Measurements from ENCODE around the gene TAGLN2. TPM values are rescaled to one million over a fixed set of nuclear protein-coding genes. Genes with fewer than 3 reads are reported as not detected.

Gene TAGLN2
- total RNA-seq, 1 donor from 2014 or later = 442 TPM

DNA sequence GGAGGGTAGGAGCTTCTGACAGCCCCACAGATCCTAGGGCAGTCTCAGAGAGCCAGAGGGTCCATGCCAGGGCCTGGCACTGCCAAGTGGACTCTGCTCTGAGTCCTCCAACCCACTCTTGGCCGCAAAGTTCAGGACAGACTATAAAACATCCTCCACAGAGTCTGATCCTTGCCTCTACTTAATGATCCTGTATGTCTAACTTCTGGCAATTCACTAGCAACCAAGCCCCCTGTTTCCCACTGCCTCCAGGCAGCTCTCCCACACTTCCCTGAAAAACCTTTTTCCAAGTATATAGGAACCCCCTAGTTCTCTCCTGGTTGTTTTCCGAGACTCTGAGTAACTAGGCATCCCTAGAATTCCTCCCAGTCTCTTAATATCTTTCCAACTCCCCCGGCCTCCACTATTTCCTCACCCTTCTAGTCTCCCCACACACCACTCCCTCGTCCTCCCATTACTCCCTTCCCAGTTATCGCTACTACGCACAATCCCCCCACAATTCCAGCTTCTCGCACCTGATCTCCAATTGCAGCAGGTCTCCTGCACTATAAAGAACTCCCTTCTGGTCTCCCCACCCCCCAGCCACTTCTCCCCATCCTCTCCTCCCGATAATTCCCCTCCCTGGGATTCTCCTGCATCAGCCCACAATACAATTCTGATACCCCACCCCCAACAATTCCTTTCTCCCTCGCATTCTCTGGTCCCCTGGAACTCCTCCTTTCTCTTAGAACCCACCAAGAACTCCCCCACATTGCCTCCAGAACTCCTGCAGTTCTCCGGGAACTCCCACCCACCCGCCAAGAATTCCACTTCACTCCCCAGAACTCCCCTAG is 19.5 kb upstream of the TAGLN2 start:
- no peaks in the 10 kb centered on the region for H3K36me3 Mint-ChIP-seq (ENCODE audit: low read depth)
- no peaks in the 10 kb centered on the region for H3K9me3 Mint-ChIP-seq

DNA sequence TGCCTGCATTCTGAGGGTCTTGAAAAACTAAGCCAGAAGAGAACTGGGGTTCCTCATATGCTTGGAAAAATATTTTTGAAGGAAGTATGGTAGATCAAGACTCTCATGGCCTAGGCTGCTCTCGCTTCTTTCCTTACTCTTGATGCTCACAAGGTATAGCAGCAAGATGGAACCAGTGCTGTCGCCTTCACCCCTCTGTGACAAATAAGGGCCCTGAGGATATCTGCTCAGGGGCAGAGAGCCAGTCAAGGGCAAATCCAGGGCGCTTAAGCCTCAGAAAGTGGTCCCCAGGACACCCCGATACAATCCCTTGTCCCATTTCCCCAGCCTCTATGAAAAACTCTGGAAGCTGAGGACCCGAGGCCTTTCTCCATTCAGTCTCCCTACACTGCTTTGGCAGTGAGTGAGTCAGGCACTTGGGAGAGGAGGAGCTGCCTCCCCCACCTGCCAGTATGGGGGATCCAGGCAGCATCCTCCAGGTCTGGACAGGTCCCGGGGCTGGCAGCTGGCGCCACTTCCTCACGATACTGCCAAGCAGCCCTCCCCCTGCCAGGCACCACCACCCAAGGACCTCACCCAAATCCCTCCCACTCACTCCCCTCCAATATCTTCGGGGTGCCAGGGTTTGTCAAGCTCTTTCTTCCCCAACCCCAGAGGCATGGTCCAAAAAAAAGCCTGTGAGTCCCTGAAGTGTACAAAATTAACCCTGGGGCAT is 18.8 kb upstream of the TAGLN2 start:
- Mint-ChIP-seq H3K4me1 (ENCODE audit: low read depth) (peaks cover 5% of the 10 kb centered on the region), H3K36me3 (ENCODE audit: low read depth) (no peaks in the 10 kb centered on the region), H3K27me3 (ENCODE audit: insufficient read depth) (peaks cover 48% of the 10 kb centered on the region), H3K4me3 (no peak overlapping the region), H3K27ac (no peak overlapping the region), H3K9me3 (no peaks in the 10 kb centered on the region)
- DNase-seq (ENCODE audit: low spot score) = no peak
- intact Hi-C loops (cut with micrococcal nuclease) = no loop called here

More for the DNA sequence above, 19.5 kb upstream of the TAGLN2 start:
- no peak for DNase-seq (ENCODE audit: low spot score)
- no peak overlapping the region for H3K27ac Mint-ChIP-seq
- no peak overlapping the region for H3K4me3 Mint-ChIP-seq
- intact Hi-C loops (cut with micrococcal nuclease) = no loop called here
- peaks cover 5% of the 10 kb centered on the region for H3K4me1 Mint-ChIP-seq (ENCODE audit: low read depth)
- H3K27me3 Mint-ChIP-seq (ENCODE audit: insufficient read depth) = peaks cover 53% of the 10 kb centered on the region

DNA sequence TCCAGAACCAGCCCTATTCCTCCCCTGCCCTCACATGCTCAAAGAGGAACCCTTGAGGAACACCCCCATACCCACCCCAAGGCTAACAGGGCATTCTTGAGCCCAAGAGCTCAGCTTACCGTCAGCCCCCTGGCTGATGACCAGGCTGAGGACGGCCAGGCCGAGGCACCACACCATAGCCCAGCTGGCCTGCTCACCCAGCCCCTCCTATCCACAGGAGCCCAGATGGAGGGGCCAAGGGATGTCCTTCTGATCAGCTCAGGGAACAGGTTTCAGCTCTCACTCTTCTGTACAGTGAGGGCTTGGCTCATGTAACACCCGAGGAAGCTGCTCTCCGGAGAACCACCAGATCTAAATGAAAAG is 18.0 kb upstream of the TAGLN2 start:
- peaks cover 47% of the 10 kb centered on the region for H3K27me3 Mint-ChIP-seq (ENCODE audit: insufficient read depth)

DNA sequence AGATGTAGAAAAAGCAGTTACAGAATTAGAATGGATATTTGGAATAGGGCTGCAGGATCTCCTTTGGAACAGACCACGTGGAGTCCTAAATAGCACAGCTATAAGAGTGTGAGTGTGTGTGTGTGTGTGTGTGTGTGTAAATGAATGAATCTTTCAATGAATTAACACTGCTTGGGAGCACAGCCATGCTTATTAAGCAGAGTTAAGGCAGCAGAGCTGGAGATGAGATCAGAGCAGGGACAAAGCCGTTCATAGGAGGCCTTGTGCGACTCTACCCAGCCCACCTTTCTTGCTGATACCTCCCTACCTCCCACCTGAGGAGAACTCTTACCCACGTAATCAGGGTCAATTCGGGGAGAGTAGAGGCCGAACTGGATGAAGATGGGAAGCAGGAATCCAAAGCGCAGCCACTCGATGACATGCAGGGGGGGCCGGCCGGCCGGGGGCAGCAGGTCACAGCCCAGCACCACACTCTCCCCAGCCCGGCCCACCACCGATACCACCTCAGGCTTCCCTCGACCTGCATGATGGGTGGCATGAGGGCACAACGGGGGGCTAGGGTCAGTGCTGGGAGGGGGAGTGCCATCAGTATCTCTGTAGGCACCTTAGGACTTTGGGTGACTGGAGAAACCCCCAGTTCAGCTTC is 17.4 kb upstream of the TAGLN2 start:
- no peak overlapping the region for H3K4me3 Mint-ChIP-seq
- H3K9me3 Mint-ChIP-seq = no peaks in the 10 kb centered on the region
- DNase-seq (ENCODE audit: low spot score) = no peak
- no peak overlapping the region for H3K27ac Mint-ChIP-seq
- peaks cover 46% of the 10 kb centered on the region for H3K27me3 Mint-ChIP-seq (ENCODE audit: insufficient read depth)
- H3K4me1 Mint-ChIP-seq (ENCODE audit: low read depth) = peaks cover 14% of the 10 kb centered on the region
- intact Hi-C loops (cut with micrococcal nuclease) = no loop called here
- no peaks in the 10 kb centered on the region for H3K36me3 Mint-ChIP-seq (ENCODE audit: low read depth)

More for the DNA sequence above, 18.0 kb upstream of the TAGLN2 start:
- intact Hi-C loops (cut with micrococcal nuclease) = no loop called here
- H3K27ac Mint-ChIP-seq = no peak overlapping the region
- H3K36me3 Mint-ChIP-seq (ENCODE audit: low read depth) = no peaks in the 10 kb centered on the region
- H3K4me1 Mint-ChIP-seq (ENCODE audit: low read depth) = peaks cover 9% of the 10 kb centered on the region
- no peak for DNase-seq (ENCODE audit: low spot score)
- no peak overlapping the region for H3K4me3 Mint-ChIP-seq
- no peaks in the 10 kb centered on the region for H3K9me3 Mint-ChIP-seq

DNA sequence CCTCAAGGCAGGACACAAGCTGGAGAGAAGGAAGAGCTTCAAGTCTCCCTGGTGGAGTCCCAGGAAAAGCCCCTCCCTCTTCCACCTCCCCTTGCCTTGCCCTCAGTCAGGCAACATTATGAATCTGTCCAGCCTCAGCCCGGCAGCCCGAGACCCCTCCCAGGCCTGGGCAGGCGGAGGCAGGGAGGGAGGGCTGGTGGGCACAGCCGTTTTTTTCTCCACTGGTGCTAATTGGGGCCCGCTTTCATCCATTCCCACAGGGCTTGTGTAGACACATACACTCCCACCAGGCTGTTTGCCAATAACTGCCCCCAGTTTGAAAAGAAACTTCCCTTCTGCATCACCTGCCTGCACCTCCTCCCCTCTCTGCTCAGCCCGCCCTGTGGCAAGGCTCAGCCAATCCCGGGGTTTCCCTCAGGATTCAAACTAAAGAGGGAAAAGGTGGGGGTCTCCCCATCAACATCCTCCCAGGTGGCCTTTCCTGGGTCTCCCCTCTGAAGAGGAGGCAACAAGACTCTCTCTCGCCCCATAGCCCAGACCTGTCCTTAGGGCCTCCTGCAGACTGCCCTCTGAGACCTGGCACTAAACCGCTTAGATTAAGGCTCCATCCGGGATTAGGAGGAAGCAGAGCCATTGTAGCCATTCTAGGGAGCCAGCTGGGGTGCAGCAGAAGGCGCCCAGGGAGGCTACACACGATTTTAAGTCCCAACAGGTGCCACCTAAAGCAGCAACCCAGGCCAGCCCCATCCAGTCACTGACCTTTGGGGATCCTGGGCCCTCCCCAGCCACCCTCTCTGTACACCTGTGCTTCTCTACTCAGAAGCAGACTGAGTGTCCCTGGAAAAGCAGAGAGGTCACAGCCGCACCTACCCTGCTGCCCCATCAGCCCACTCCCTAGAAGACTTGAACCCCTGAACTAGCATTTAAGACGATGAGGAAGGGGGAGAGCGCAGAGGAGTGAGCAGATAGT is 16.6 kb upstream of the TAGLN2 start:
- no peak overlapping the region for H3K27ac Mint-ChIP-seq

DNA sequence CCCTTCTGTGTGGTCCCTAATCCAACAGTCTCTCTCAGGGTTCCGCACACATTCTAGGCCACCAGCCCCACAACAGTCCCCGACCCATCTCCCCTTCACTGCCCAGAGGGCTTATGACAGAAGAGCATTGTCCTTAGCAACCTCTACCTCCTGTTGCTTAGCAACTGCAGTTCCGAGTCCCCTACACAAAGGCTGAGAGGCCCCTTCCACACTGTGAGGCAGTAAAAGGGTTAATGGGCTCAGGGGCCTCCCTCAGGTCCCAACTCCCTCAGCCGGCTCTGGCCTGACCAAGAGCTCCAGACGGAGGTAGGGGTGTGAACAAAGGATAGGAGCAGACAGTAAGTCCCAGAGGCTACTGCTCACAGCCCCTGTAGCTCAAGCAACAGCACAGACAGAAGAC is 15.8 kb upstream of the TAGLN2 start:
- intact Hi-C loops (cut with micrococcal nuclease) = no loop called here
- Mint-ChIP-seq H3K9me3 (no peaks in the 10 kb centered on the region), H3K36me3 (ENCODE audit: low read depth) (no peaks in the 10 kb centered on the region), H3K4me1 (ENCODE audit: low read depth) (peaks cover 14% of the 10 kb centered on the region), H3K4me3 (no peak overlapping the region), H3K27ac (no peak overlapping the region), H3K27me3 (ENCODE audit: insufficient read depth) (peaks cover 36% of the 10 kb centered on the region)
- DNase-seq (ENCODE audit: low spot score) = no peak

More for the DNA sequence above, 16.6 kb upstream of the TAGLN2 start:
- Mint-ChIP-seq H3K4me3 (no peak overlapping the region), H3K4me1 (ENCODE audit: low read depth) (peaks cover 14% of the 10 kb centered on the region), H3K36me3 (ENCODE audit: low read depth) (no peaks in the 10 kb centered on the region), H3K9me3 (no peaks in the 10 kb centered on the region), H3K27me3 (ENCODE audit: insufficient read depth) (peaks cover 40% of the 10 kb centered on the region)
- intact Hi-C loops (cut with micrococcal nuclease) = no loop called here
- DNase-seq (ENCODE audit: low spot score) = no peak

DNA sequence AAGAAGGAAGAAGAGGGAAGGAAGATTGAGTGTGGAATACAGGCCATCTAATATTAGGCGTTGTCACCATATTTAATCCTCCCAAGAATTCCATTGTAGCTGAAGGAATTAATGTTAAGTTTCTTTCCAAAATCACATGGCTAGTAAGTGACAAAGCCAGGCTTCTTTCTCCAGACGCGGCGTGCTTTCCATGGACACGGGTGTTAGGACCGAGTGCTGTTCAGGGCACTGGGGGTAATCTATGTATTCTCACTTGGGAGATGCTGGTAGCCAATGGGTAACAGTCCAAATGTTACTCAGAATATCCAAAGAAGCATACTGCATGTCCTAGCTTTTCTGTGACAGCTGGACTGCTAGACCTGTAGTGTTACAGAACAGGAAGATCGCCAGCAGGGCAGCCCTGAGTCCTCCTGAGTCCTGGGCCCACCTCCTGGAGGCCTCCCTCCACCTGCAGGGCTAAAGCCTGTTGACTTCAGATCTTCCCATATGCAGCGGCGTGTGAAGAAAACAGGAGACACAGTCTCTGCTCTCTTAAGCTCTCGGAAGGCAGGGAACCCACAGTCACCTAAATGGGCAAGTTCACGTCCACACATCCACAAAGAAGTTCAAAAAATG is 14.8 kb upstream of the TAGLN2 start:
- no peaks in the 10 kb centered on the region for H3K9me3 Mint-ChIP-seq
- peaks cover 35% of the 10 kb centered on the region for H3K27me3 Mint-ChIP-seq (ENCODE audit: insufficient read depth)
- intact Hi-C loops (cut with micrococcal nuclease) = no loop called here
- H3K27ac Mint-ChIP-seq = no peak overlapping the region
- peaks cover 11% of the 10 kb centered on the region for H3K4me1 Mint-ChIP-seq (ENCODE audit: low read depth)
- H3K36me3 Mint-ChIP-seq (ENCODE audit: low read depth) = no peaks in the 10 kb centered on the region
- no peak overlapping the region for H3K4me3 Mint-ChIP-seq
- no peak for DNase-seq (ENCODE audit: low spot score)

DNA sequence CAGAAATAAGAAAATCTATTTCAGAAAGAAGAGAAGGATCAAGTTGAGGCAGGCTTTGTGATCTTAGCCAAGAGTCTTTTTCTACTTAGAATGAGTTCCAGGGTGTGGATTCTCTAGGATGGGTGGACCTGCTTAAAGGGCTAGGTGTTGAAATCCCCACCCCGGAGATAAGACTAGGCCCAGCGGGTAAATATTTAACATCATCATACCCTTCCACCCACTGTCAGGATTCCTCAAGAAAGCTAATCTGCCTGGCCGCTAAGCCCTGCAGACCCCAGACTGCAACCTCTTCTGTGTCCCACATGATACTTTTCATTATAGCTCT is 14.3 kb upstream of the TAGLN2 start:
- peaks cover 9% of the 10 kb centered on the region for H3K4me1 Mint-ChIP-seq (ENCODE audit: low read depth)
- H3K36me3 Mint-ChIP-seq (ENCODE audit: low read depth) = no peaks in the 10 kb centered on the region
- no peaks in the 10 kb centered on the region for H3K9me3 Mint-ChIP-seq
- no peak overlapping the region for H3K4me3 Mint-ChIP-seq
- peaks cover 30% of the 10 kb centered on the region for H3K27me3 Mint-ChIP-seq (ENCODE audit: insufficient read depth)
- DNase-seq (ENCODE audit: low spot score) = no peak
- intact Hi-C loops (cut with micrococcal nuclease) = loop anchor here (10.0 kb wide), 1 partner anchor 435 kb away; no protein-coding TSS in a partner anchor
- no peak overlapping the region for H3K27ac Mint-ChIP-seq

DNA sequence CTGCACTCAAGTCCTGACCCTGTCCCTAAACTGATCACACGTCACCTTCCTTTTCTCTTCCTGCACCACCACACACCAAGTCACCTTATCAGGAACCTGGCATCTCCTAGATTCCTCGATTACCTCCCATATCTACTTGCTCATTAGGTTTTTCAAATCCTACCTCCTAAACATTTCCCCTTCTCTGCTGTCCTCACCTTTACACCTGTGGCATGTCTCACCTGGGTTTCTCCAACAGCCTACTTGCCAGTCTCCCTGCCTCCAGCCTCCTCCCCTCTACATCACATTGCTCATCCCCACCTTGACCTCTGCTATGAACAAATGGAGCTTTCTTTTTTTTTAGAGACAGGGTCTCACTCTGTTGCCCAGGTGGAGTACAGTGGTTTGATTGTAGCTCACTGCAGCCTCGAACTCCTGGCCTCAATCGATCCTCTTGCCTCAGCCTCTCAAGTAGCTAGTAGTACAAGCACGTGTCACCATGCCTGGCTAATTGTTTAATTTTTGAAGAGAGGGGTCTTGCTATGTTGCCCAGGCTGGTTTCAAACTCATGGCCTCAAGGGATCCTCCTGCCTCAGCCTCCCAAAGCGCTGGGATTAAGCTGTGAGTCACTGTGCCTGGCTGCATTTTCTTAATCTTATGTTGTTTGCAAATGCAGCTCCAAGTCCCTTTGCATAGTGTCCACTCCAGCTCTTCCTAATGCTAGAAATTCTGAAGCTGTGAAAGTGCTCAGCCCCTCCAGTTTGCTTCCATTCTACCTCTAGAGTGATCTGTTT is 13.8 kb upstream of the TAGLN2 start:
- no peak for DNase-seq (ENCODE audit: low spot score)
- peaks cover 9% of the 10 kb centered on the region for H3K4me1 Mint-ChIP-seq (ENCODE audit: low read depth)
- no peak overlapping the region for H3K4me3 Mint-ChIP-seq
- H3K36me3 Mint-ChIP-seq (ENCODE audit: low read depth) = no peaks in the 10 kb centered on the region
- H3K9me3 Mint-ChIP-seq = no peaks in the 10 kb centered on the region
- H3K27ac Mint-ChIP-seq = peak overlapping the region; percentile 67
- intact Hi-C loops (cut with micrococcal nuclease) = loop anchor here (10.0 kb wide), 1 partner anchor 436 kb away; no protein-coding TSS in a partner anchor
- peaks cover 26% of the 10 kb centered on the region for H3K27me3 Mint-ChIP-seq (ENCODE audit: insufficient read depth)

DNA sequence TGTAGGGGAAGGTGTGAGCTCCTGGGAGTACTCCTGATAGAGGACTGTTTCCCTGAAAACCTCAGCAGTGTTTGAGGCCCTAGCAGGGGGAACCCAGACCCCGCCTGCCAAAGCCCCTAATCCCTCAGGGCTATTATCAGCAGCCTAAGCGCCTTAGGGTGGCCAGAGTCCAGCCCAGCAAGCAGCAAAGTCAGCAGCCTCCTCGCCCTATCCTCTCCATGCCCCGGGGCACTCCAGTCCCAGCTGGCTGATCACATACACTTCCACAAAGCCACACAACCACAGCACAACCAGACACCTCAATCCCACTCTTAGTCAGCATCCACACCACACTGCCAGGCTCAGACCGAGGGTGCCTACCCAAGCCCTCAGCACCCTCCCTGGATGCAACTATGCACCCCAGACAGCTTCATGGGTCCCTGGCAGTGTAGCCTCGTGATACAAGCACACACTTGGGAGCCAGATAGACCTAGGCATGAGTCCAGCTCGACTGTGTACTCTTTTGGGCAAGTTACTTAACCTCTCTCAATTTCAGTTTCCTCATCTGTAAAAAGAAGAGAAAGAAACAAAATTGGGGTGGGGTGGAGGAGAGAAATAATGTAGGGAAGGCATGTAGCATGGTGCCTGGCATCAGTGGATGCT is 13.0 kb upstream of the TAGLN2 start:
- peaks cover 9% of the 10 kb centered on the region for H3K4me1 Mint-ChIP-seq (ENCODE audit: low read depth)
- DNase-seq (ENCODE audit: low spot score) = no peak
- H3K9me3 Mint-ChIP-seq = no peaks in the 10 kb centered on the region
- H3K27me3 Mint-ChIP-seq (ENCODE audit: insufficient read depth) = peaks cover 20% of the 10 kb centered on the region
- H3K27ac Mint-ChIP-seq = no peak overlapping the region
- no peaks in the 10 kb centered on the region for H3K36me3 Mint-ChIP-seq (ENCODE audit: low read depth)
- H3K4me3 Mint-ChIP-seq = no peak overlapping the region
- intact Hi-C loops (cut with micrococcal nuclease) = loop anchor here (10.0 kb wide), 1 partner anchor 436 kb away; no protein-coding TSS in a partner anchor

DNA sequence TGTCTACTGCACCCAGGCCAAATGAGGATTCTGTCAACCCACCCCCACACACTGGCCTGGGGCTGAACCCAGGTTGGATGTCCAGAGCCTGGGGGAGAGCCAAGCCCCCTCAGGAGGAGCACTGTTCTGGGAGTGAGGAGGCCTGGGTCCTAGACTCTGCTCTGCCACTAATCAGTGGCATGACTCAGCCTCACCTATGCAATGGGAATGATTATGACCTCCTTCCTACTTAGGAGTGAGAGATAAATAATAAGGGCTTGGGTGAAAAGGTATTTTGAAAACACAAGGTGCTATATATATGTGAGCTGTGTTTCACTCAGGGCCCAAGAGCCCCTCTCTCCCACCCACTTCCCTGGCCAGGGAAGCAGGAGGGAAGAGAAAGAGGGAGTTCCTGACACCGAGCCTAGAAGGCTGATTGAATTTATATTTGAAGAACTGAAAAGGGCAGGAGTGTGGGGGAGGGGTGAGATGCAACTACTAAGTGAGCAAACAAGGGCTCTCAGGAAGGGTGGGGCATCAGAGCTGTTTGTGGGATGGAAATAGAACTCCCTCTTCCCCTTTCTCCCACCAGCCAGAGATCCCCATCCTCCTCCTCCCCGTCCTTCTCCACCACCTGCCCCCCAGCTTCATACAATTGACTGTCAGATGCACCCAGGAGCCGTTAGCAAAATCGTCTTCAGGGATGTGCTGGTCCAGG is 11.9 kb upstream of the TAGLN2 start:
- Mint-ChIP-seq H3K27me3 (ENCODE audit: insufficient read depth) (peaks cover 18% of the 10 kb centered on the region), H3K4me1 (ENCODE audit: low read depth) (peaks cover 9% of the 10 kb centered on the region), H3K4me3 (no peak overlapping the region), H3K36me3 (ENCODE audit: low read depth) (no peaks in the 10 kb centered on the region), H3K27ac (no peak overlapping the region), H3K9me3 (no peaks in the 10 kb centered on the region)
- no peak for DNase-seq (ENCODE audit: low spot score)
- intact Hi-C loops (cut with micrococcal nuclease) = loop anchor here (10.0 kb wide), 1 partner anchor 438 kb away; no protein-coding TSS in a partner anchor

Measured in activated T-helper 1 cell treated with anti-CD3 and anti-CD28 coated beads, Interleukin-12 subunit alpha, Interleukin-12 subunit beta, Interleukin-2, Interleukin-4 antibody, amounts not matched to agents 30 ng/mL and 10 ng/mL and 1 ng/mL, durations not matched to agents 14 hours and 24 hours and 36 hours (primary cell).